ENCODE data around the gene FOXP1. TPM values are rescaled to one million over a fixed set of nuclear protein-coding genes. Genes with fewer than 3 reads are reported as not detected.
"Not testable (repeated sequence)": the region's sequence is repeated elsewhere in the genome, so short reads cannot be mapped to it uniquely, and the experiment has no call there.

FOXP1 gene
- total RNA-seq, 1 experiment from 2014 or later: 58.4 TPM

GRCh38 chr3:71328926-71329325, 254.6 kb downstream of the FOXP1 start:
- intact Hi-C loops (cut with micrococcal nuclease; ENCODE audit: unreplicated experiment): no loop called here
- TF ChIP-seq CTCF (conservative IDR thresholded peaks at IDR 0.05; ENCODE audit: low read depth, low read length) (no peak), EZH2 (IDR thresholded peaks at IDR 0.05; ENCODE audit: borderline replicate concordance, low read depth, low read length, poor library complexity, severe bottlenecking) (no peak)
- Histone ChIP-seq H3K9me3 (ENCODE audit: low read depth, low read length, poor library complexity, severe bottlenecking) (no peaks in the 10 kb centered on the region), H3K27me3 (replicated peaks; ENCODE audit: insufficient read depth, low read depth, low read length, poor library complexity) (no peaks in the 10 kb centered on the region), H3K27ac (ENCODE audit: low read depth, low read length, poor library complexity, severe bottlenecking) (no peak overlapping the region), H3K36me3 (ENCODE audit: insufficient read depth, low read length, poor library complexity, severe bottlenecking) (no peaks in the 10 kb centered on the region), H3K4me3 (ENCODE audit: low read depth, low read length, poor library complexity, severe bottlenecking) (no peak overlapping the region), H3K4me1 (ENCODE audit: insufficient read depth, low read length, poor library complexity, severe bottlenecking) (no peaks in the 10 kb centered on the region)
- ChIA-PET CTCF (no interaction called here), POLR2A (ENCODE audit: low non-redundant PET) (no interaction called here)
- BruUV-seq (replicated peaks): no TSS peak
- DNase-seq (ENCODE audit: low spot score): no peak

- H3K27ac ChIP-seq (ENCODE audit: low read depth, low read length, poor library complexity, severe bottlenecking): no peak overlapping the region
- TF ChIP-seq EZH2 (IDR thresholded peaks at IDR 0.05; ENCODE audit: borderline replicate concordance, low read depth, low read length, poor library complexity, severe bottlenecking) (no peak), CTCF (conservative IDR thresholded peaks at IDR 0.05; ENCODE audit: low read depth, low read length) (no peak)
- no peaks in the 10 kb centered on the region for H3K36me3 ChIP-seq (ENCODE audit: insufficient read depth, low read length, poor library complexity, severe bottlenecking)
- H3K4me1 ChIP-seq (ENCODE audit: insufficient read depth, low read length, poor library complexity, severe bottlenecking): no peaks in the 10 kb centered on the region
- no TSS peak for BruUV-seq (replicated peaks)
- intact Hi-C loops (cut with micrococcal nuclease; ENCODE audit: unreplicated experiment): no loop called here
- ChIA-PET POLR2A (ENCODE audit: low non-redundant PET) (no interaction called here), CTCF (no interaction called here)
- no peaks in the 10 kb centered on the region for H3K9me3 ChIP-seq (ENCODE audit: low read depth, low read length, poor library complexity, severe bottlenecking)
- no peak for DNase-seq (ENCODE audit: low spot score)
- no peak overlapping the region for H3K4me3 ChIP-seq (ENCODE audit: low read depth, low read length, poor library complexity, severe bottlenecking)
- H3K27me3 ChIP-seq (replicated peaks; ENCODE audit: insufficient read depth, low read depth, low read length, poor library complexity): no peaks in the 10 kb centered on the region
Observed at GRCh38 chr3:71327936-71328335, 255.6 kb downstream of the FOXP1 start.

- POLR2A ChIA-PET (ENCODE audit: low non-redundant PET): no interaction called here
- BruUV-seq (replicated peaks): no TSS peak
- CTCF ChIA-PET: no interaction called here
Observed at GRCh38 chr3:71325715-71326114, 257.8 kb downstream of the FOXP1 start.

GRCh38 chr3:71324224-71324623, 259.3 kb downstream of the FOXP1 start:
- H3K36me3 ChIP-seq (ENCODE audit: insufficient read depth, low read length, poor library complexity, severe bottlenecking); H3K27me3 ChIP-seq (replicated peaks; ENCODE audit: insufficient read depth, low read depth, low read length, poor library complexity); H3K27ac ChIP-seq (ENCODE audit: low read depth, low read length, poor library complexity, severe bottlenecking); DNase-seq (ENCODE audit: low spot score); POLR2A ChIA-PET (ENCODE audit: low non-redundant PET); CTCF ChIA-PET; H3K4me1 ChIP-seq (ENCODE audit: insufficient read depth, low read length, poor library complexity, severe bottlenecking); intact Hi-C loops (cut with micrococcal nuclease; ENCODE audit: unreplicated experiment); H3K4me3 ChIP-seq (ENCODE audit: low read depth, low read length, poor library complexity, severe bottlenecking); H3K9me3 ChIP-seq (ENCODE audit: low read depth, low read length, poor library complexity, severe bottlenecking); BruUV-seq (replicated peaks): not testable (repeated sequence)

More at GRCh38 chr3:71325715-71326114, 257.8 kb downstream of the FOXP1 start:
- Histone ChIP-seq H3K9me3 (ENCODE audit: low read depth, low read length, poor library complexity, severe bottlenecking) (no peaks in the 10 kb centered on the region), H3K4me1 (ENCODE audit: insufficient read depth, low read length, poor library complexity, severe bottlenecking) (no peaks in the 10 kb centered on the region), H3K36me3 (ENCODE audit: insufficient read depth, low read length, poor library complexity, severe bottlenecking) (no peaks in the 10 kb centered on the region), H3K4me3 (ENCODE audit: low read depth, low read length, poor library complexity, severe bottlenecking) (no peak overlapping the region), H3K27me3 (replicated peaks; ENCODE audit: insufficient read depth, low read depth, low read length, poor library complexity) (no peaks in the 10 kb centered on the region), H3K27ac (ENCODE audit: low read depth, low read length, poor library complexity, severe bottlenecking) (no peak overlapping the region)
- intact Hi-C loops (cut with micrococcal nuclease; ENCODE audit: unreplicated experiment): no loop called here
- TF ChIP-seq EZH2 (IDR thresholded peaks at IDR 0.05; ENCODE audit: borderline replicate concordance, low read depth, low read length, poor library complexity, severe bottlenecking): no peak
- TF ChIP-seq CTCF (conservative IDR thresholded peaks at IDR 0.05; ENCODE audit: low read depth, low read length): no peak
- DNase-seq (ENCODE audit: low spot score): no peak
